22Rv1 (cell line): ENCODE measurements around the gene ADK.

Experiments
- ZFX ChIP-seq: fragments of 450-650 bp; IDR thresholded peaks from 2 replicates; pipeline ENCODE4 v1.6.1; 2017; ENCODE audit warnings: antibody characterized with exemption, borderline replicate concordance
- TF ChIP-seq, protein P1 (sequence below): fragments of 450-650 bp; IDR thresholded peaks from 2 replicates; pipeline ENCODE4 v1.5.1; 2017; ENCODE audit warnings: mild to moderate bottlenecking

DNA sequence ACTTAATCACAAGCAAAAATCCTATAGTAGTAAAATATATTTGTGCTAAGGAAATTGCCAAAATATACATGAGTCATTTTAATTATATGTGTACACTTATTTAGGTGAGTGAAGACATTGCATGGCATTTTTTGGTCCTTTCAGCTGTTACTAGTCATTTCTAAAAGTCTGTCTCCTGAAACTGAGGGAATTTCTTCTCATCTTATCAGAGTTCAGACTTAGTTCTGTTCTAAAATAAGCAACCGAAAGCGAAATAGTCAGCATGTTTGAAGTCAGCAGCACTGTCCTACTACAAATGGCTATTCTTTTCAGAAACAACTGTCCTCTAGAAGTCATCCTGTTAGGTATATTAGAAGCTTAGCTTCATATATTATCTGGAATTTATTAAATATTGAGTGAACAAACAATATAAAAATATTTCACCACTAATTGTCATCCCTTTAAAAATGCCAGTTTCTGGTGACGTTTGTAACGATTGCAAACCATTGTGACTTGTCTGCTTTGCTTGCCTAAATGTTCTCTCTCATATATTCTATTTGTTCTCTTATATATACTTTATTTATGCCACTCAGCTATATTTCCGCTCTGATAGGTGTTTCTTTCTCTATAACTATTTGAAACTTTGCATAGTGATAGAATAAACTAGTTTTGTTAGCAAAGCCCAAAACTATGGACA is 448.0 kb downstream of the ADK start:
- TF ChIP-seq, protein P1, sequence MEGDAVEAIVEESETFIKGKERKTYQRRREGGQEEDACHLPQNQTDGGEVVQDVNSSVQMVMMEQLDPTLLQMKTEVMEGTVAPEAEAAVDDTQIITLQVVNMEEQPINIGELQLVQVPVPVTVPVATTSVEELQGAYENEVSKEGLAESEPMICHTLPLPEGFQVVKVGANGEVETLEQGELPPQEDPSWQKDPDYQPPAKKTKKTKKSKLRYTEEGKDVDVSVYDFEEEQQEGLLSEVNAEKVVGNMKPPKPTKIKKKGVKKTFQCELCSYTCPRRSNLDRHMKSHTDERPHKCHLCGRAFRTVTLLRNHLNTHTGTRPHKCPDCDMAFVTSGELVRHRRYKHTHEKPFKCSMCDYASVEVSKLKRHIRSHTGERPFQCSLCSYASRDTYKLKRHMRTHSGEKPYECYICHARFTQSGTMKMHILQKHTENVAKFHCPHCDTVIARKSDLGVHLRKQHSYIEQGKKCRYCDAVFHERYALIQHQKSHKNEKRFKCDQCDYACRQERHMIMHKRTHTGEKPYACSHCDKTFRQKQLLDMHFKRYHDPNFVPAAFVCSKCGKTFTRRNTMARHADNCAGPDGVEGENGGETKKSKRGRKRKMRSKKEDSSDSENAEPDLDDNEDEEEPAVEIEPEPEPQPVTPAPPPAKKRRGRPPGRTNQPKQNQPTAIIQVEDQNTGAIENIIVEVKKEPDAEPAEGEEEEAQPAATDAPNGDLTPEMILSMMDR: no peak
- no peak for TF ChIP-seq ZFX
